Cerebellar nuclear complex (tissue), 1 donor: Measurements from ENCODE around the gene RBM38.

Experiments used
- DNase-seq, 2 experiments: peaks; one replicate each; lab custom pipeline; 2025; lab: John Stamatoyannopoulos, UW

RBM38 gene

GRCh38 chr20:57456116-57456515 lies 64.9 kb downstream of the RBM38 start:
- DNase-seq: no peak

DNA sequence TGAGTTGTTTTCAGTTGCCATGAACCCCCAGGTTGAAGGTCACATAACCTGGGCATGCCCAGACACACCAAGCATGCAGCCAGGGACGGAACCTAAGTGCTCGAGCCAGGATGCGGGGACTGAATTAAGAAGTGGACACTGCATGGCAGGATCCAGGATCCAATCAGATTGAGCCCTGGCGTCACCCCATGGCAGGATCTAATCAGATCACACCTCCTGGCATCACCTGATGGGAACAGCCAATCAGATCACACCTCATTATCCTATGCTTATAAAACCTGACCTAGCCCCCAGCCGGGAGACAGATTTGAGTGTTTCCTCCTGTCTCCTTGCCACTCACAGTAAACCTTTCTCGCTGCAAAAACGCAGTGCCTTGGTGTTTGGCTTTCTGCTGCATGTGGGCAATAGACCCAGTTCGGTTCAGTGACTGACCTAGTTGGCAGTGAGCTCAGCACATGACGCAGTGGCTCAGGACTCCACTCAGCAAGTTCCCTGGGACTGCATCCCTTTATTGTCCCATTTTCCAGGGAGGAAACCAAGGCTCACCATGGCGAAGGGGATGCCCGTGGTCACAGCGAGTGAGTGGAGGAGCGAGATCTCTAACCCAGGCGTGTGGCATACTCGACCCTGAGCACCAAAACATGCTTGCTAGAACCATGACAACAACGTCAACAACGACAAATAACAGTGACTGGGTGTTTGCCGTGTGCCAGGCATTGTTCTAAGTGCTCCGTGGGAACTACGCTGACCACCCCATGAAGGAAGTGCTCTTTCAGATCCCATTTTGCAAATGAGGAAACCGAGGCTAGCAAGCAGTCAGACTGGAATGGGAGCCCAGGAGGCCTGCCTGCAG lies 66.3 kb downstream of the RBM38 start:
- no peak for DNase-seq

GRCh38 chr20:57458400-57459160 lies 67.4 kb downstream of the RBM38 start:
- DNase-seq: no peak
